OCI-M2 (cell line): ENCODE results near the gene YARS1.

Experiments
- DNase-seq: peaks from one replicate; lab custom pipeline; 2025; ENCODE audit not compliant: unreplicated experiment; lab: John Stamatoyannopoulos, UW

Gene YARS1

DNA sequence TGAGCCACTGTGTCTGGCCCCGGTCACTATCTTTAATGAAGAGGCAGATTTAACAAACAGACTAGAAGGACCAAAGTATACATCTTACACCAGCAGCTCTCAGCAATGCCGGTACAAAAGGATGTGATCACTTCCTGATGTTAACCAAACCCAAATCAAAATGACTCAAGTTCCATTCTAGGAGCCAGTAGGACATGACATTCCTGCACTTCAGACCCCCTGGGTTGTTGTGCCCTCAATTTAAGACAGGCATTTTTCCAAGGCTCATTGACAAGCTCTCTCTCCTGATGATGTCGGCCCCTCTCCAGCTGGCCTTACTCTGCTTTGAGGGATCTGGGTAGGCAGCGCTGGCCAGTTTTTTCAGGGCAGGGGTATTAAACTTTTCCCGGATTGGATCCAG is 35.1 kb downstream of the YARS1 start:
- no peak for DNase-seq

DNA sequence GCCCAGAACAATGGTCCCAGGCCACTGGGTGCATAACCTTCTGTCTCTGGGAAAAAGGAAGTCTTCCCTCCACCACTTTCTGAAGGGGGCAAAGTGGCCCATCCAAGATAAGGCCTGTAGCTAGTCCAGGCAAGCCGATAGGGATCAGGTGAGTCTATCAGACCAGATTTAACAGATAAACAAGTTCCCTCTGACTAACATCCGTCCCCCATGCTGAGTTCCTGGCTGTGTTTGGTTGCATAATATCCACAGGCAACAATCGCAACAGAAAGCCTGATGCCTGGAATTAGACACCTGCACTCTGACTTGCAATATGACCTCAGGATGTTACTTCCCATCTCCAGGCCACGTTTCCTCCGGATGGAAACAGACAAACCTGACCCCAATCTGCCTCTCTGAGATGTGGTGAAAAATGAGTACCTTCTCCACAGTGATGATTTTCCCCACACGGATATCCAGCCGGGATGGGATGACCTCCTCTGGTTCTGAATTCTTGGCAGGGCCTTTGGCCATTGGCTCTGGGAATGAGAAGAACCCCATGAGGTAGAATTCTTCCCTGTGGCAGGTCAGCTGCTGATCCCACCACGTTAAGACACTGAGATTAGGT is 36.4 kb downstream of the YARS1 start:
- DNase-seq = no peak

DNA sequence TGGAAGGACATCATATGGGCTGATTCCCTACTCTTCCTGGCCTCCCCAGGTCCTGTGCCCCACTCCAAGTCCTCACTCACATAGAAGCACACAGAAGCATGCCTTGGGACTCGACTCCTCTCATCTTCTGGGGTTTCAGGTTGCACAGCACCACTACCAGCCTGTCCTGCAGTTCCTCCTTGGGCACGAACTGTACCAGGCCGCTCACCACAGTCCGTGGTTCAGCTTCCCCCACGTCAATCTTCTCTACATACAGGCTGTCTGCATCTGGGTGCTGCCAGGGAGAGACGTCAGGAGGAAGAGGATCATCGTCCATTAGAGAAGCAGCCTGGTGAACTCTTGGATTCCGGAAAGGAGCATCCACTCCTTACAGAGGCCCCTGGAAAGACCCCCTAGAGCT is 37.2 kb downstream of the YARS1 start:
- no peak for DNase-seq

DNA sequence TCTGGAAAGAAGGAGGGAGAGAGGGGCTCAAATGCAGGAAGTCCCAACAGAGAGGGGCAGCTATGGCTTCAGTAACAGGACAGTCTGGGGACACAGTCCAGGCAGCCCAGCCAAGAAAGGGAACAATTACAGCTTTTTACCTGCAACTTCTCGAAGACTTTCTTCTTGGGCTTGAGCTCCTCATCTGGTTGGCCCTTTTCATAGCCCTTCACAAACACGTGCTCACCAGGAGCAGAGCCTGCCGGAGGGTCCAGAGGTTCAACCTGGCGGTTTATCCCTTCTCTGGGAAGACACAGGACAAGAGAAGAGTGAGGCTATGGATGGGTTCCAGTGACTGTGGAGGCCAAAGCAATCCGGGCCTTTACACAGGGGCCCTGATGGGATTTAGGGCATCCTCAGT is 37.9 kb downstream of the YARS1 start:
- DNase-seq = no peak

DNA sequence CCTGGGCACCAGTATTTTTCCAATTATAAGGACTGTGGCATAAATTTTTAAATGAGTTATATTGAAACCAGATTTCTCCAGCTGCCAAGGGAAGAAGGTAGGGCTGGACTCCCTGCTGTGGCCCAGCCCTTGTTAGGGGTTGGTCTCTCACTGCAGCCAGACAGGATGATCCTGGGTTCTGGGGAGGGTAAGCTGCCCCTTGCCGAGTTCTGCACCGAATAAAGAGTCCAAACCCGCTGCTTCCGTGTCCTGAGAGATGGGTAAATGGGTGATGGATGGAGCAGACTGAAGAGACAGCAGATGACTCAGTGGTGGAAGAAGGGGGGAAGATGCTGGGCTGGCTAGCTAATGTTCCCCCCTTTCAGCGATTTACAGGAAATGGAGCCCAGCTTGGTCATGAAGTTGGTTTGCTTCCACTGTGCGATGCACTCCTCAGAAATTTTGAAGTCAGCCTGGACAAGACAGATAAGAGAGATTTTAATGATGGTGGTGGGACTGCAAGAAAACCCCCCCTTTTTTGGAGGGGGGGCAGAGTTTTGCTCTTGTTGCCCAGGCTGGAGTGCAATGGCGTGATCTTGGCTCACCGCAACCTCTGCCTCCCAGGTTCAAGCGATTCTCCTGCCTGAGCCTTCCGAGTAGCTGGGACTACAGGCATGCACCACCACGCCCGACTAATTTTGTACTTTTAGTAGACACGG is 41.4 kb downstream of the YARS1 start:
- no peak for DNase-seq

DNA sequence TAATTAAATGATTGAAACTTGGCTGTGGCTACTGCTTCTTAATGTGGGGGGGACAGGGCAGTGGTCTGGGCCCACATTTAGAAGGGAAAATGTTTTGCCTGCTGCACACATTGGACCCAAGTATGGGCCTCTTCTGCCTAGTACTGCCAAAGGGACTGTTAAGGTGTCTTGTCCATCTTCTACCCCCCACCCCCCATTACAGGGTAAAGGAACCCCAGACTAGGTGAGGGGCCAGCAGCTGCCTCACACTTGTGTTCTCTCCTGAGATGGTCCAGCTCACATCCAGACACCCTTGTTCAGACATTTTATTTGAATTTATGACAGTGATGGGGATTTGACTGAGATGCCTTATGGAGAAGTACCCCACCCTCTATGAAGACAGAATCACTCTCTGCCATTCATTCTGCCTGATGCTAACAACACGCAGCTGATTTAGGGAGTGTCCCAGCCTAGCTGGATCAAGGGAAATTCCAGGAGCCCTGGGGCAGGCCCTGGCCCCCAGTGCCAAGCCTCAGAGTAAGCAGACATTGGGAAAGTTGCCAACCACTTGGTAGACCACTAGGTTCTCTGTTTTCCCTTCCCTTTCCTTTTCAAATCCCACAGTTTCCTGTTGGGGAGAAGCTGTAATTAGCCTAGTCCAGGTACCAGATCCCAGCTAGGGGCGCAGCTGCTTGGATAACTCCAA is 42.1 kb downstream of the YARS1 start:
- no peak for DNase-seq

DNA sequence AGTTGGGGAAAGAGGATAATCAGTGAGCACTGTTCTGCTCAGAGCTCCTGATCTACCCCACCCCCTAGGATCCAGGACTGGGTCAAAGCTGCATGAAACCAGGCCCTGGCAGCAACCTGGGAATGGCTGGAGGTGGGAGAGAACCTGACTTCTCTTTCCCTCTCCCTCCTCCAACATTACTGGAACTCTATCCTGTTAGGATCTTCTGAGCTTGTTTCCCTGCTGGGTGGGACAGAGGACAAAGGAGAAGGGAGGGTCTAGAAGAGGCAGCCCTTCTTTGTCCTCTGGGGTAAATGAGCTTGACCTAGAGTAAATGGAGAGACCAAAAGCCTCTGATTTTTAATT is 42.7 kb downstream of the YARS1 start:
- no peak for DNase-seq

DNA sequence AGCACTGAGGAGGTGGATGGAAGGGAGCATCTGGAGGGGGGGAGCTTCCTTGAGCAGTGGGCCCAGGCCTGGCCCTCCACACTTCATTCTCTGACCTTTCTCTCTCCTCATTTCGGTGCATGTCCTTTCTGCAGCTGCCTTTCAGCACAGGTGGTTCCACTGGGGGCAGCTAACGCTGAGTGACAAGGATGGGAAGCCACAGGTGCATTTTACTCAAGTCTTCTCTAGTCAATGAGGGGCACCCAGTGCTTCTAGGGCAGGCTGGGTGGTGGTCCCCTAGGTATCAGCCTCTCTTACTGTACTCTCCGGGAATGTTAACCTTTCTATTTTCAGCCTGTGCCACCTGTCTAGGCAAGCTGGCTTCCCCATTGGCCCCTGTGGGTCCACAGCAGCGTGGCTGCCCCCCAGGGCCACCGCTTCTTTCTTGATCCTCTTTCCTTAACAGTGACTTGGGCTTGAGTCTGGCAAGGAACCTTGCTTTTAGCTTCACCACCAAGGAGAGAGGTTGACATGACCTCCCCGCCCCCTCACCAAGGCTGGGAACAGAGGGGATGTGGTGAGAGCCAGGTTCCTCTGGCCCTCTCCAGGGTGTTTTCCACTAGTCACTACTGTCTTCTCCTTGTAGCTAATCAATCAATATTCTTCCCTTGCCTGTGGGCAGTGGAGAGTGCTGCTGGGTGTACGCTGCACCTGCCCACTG is 43.2 kb downstream of the YARS1 start:
- no peak for DNase-seq

DNA sequence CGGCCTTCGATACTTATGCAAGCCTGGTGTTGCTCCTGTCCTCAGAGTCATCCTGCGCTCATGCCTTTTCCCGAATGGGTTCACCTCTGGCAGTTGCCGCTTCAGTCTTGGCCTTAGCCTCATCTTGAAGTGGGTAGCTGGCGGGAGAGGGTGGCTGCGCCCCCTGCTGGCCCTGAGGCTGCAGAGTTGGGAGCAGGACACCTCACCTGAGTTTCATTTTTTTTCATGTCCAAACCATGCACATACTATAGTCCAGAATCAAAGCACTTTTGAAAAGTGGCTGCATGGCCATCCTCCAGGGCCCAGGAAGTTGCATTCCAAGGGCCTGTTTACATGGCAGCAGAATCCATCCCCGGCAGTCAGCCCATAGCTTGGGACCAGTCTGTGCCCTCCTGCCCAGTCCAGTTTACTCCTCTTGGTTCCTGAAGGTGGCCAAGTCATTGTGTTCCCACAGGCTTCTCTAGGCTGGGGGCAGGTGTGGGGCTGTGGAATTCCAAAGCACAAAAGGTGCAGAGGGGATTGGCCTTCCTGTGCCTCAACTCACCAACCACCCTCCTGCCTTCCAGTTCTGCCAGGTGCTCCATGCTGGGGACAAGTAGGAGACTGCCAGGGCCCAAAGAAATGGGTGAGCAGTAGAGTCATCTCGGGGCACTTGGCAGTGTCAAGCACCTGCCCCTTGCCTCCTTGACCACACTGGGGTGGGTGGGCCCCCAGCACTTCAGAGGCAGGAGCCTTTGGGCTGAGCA is 44.0 kb downstream of the YARS1 start:
- DNase-seq = peak; percentile 8

DNA sequence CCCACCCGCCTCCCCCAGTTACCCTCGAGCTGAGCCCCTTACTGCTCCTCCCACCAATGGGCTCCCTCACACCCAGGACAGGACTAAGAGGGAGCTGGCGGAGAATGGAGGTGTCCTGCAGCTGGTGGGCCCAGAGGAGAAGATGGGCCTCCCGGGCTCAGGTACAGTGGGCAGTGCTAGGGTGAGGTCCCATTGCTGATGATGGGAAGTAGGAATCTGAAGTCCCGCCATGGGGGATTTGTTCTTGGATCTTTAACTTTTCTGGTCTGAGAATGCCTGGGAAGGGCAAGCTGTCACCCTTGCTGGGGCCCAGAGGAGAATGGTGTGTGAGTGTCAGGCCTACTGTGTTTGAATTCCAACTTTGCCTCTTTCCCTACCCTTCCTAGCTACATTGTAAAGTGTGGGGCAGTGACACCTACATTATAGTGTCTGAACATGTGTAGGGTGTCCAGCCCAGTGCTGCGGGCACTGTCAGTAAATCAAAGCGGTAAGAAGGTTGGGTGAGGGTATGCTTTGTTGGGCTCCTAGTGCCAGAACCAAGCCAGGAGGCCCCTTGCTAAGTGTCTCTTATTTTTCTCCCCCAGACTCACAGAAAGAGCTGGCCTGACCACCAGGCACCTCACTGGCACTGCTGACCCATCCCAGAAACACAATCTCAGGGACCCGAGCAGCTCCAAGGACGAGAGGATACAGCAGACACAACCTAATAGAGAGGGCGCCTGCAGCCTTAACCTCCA is 44.7 kb downstream of the YARS1 start:
- no peak for DNase-seq

DNA sequence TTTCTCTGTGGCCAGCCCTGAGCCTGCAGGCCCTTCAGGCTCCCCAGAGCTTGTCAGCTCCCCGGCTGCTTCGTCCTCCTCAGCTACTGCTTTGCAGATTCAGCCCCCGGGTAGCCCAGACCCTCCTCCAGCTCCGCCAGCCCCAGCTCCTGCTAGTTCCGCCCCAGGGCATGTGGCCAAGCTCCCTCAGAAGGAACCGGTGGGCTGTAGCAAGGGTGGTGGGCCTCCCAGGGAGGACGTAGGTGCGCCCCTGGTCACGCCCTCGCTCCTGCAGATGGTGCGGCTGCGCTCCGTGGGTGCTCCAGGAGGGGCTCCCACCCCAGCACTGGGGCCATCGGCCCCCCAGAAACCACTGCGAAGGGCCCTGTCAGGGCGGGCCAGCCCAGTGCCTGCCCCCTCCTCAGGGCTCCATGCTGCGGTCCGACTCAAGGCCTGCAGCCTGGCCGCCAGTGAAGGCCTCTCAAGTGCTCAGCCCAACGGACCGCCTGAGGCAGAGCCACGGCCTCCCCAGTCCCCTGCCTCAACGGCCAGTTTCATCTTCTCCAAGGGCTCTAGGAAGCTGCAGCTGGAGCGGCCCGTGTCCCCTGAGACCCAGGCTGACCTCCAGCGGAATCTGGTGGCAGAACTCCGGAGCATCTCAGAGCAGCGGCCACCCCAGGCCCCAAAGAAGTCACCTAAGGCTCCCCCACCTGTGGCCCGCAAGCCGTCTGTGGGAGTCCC is 45.4 kb downstream of the YARS1 start:
- no peak for DNase-seq

DNA sequence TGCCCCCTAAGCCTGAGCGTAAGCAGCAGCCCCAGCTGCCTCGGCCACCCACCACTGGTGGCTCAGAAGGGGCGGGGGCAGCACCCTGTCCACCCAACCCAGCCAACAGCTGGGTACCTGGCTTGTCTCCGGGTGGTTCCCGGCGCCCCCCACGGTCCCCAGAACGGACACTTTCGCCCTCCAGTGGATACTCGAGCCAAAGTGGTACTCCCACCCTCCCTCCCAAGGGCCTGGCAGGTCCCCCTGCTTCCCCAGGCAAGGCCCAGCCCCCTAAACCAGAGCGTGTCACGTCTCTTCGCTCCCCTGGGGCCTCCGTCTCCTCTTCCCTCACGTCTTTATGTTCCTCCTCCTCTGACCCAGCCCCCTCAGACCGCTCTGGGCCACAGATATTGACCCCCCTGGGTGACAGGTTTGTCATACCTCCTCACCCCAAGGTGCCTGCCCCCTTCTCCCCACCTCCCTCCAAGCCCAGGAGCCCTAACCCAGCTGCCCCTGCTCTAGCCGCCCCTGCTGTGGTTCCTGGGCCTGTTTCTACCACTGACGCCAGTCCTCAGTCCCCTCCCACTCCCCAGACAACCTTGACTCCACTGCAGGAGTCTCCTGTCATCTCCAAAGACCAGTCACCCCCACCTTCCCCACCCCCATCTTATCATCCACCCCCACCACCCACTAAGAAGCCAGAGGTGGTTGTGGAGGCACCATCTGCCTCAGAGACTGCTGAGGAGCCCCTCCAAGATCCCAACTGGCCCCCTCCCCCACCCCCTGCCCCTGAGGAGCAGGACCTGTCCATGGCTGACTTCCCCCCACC is 46.2 kb downstream of the YARS1 start:
- no peak for DNase-seq

DNA sequence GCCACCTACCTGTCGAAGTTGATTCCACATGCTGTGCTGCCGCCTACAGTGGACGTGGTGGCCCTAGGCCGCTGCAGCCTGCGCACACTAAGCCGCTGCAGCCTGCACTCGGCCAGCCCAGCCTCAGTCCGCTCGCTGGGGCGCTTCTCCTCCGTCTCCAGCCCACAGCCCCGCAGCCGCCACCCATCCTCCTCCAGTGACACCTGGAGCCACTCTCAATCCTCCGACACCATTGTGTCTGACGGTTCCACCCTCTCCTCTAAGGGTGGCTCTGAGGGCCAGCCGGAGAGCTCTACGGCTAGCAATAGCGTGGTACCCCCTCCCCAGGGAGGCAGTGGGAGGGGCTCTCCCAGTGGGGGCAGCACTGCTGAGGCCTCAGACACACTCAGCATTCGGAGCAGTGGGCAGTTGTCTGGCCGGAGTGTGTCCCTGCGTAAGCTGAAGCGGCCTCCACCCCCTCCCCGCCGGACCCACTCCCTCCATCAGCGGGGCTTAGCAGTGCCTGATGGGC is 46.9 kb downstream of the YARS1 start:
- DNase-seq = no peak

DNA sequence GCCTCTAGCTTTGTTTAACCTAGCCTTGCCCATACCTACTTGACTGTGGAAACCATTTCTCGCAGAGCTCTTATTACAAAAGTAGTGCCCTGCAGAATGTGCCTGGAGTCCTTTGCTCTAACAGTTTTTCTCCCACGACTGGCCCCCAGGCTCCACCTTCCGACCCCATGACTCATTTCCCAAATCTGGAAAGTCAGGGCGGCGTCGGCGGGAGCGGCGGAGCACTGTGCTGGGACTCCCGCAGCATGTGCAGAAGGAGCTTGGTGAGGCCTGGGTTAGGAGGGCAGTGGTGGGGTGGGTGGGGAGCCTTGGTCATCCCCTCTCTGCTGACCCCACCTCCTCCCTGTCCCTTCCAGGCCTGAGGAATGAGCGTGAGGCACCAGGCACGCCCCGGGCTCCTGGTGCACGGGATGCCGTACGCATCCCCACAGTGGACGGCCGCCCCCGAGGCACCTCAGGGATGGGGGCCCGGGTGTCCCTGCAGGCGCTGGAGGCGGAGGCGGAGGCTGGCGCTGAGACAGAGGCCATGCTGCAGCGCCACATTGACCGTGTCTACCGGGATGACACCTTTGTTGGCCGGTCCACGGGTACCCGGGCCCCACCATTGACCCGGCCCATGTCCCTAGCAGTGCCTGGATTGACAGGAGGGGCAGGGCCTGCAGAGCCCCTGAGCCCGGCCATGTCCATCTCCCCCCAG is 47.5 kb downstream of the YARS1 start:
- DNase-seq = no peak

DNA sequence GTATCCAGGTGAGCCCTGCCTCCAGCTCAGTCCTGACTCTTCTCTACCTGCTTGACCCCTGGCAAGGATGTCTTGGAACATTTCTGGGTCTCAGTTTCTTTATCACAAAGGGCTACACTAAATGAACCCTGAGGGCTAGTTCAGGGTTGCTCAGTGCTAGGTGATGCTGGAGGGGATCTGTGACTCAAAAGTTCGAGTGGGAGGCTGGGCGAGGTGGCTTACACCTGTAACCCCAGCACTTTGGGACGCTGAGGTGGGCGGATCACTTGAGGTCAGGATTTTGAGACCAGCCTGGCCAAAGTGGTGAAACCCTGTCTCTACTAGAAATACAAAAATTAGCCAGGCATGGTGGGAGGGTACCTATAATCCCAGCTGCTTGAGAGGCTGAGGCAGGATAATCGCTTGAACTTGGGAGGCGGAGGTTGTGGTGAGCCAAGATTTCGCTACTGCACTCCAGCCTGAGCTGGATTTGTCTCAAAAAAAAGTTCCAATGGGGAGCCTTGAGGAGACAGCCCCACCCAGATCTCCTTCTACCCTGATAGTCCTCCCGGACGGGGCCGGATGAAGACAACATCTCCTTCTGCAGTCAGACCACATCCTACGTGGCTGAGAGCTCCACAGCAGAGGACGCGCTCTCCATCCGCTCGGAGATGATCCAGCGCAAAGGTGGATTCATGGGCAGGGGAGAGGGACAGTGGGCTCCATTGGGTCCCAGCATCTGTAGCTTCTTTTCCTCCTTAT is 48.9 kb downstream of the YARS1 start:
- no peak for DNase-seq

DNA sequence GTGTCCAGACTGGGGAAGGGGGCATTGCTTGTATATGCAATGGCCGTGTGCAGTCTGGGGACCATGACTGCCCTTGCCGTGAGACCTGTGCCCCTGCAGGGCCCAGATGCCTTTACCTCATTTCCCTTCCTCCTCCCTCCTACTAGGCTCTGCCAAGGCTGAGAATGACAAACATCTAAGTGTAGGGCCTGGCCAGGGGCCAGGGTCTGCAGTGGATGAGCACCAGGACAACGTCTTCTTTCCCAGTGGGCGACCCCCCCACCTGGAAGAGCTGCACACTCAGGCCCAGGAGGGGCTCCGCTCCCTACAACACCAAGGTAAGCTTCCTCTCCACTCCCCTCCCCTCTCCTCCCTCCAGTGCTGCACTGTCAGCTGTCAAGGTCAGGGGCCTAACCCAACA is 49.5 kb downstream of the YARS1 start:
- DNase-seq = no peak

DNA sequence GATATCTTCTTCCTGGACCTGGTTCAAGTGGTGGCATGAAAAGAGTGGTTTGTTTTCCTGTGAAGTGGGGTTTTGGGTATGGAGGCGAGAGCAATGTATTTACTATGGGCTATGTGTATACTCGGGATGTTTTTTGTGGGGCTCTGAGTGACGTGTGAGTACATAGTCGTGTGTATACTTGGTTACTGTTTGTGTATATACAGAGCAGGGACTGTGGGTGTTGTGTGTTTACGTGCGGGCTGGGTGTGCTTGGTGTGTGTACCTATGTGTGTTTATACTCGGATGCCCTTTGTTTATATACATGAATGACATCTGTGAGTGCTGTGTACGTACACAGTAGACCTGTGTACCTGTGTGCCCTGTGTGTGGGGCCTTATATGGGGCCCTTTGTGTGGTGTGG is 50.0 kb downstream of the YARS1 start:
- DNase-seq = no peak
